ENCODE measurements around the gene FMO3.

FMO3 gene

GRCh38 chr1:171117085-171117484 lies 26.4 kb downstream of the FMO3 start:
- no peak for DNase-seq

- DNase-seq: no peak
These were observed 28.9 kb downstream of the FMO3 start for GRCh38 chr1:171119648-171120047.

- DNase-seq: no peak
These were observed 31.6 kb downstream of the FMO3 start for GRCh38 chr1:171122299-171122698.

- no peak for DNase-seq
These were observed 32.2 kb downstream of the FMO3 start for GRCh38 chr1:171122893-171123292.

DNA sequence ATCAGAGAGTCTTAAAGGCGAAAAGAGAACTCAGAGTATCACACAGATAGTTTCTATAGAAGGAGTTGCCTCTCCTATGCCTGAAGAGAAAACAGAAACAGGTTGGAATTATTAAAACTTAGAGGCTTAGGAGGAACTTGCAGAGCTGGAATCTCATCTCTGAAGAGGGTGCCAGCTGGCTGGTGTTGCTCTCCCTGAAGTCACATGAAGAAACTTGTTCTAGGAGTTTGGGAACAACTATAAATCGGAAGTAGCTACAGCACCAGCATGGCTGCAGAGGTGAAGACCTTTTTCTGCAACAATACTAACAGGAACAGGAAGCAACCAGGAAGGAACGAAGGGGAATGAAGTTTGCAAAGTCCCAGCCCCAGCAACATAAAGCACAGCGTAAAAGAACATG lies 35.8 kb downstream of the FMO3 start:
- no peak for DNase-seq

- DNase-seq: no peak
These were observed 36.4 kb downstream of the FMO3 start for GRCh38 chr1:171127099-171127498.

DNA sequence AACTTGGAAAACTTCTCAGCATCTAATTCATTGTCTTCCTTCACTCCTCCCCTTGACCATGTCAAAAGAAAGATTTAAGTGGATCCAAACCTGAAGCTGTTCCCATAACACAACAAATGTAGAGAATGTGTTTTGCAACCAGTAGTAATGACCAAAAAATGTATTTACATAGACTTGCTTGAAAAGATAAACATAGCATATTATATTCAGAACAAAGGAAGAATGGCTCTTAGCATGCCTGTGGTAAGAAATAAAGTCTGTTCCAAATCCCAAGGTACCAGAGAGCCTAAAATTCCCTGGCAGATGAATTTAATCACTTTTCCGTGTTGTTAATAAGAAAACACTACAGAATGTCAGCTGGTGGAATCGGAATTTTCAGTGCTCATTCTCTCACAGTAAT lies 36.8 kb downstream of the FMO3 start:
- DNase-seq: no peak

GRCh38 chr1:171128463-171128862 lies 37.8 kb downstream of the FMO3 start:
- DNase-seq: no peak

DNA sequence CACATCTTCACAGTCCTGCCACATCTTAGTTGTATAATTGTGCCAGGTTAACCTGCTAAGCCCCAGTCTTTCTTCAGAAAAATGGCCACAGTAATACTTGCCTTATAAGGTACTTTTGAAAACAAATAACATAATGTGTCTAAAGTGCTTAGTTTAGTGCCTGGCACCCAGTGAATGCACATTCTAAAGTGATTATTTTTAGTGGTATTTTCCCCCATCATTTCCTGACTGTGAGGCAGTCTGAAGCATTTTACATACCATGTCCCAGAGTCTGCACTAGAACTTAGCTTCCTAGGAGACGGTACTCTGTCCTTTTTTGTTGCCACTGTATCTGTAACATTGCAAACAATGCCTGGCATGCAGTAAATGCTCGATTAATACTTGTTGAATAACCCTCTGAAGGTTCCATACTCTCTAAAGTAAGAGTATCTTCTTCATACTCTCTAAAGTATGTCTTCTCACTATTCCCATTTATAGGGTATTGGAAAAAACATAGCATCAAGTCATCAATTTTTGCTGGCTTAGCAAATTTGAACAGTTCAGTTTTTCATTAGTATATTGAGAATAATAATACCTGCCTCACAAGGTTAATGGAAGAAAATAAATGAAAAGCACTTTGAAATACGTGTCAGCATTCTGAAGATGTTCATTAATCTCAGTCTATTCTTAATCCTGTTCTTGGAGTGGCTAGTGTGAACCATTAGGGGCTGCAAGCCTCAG lies 43.7 kb downstream of the FMO3 start:
- no peak for DNase-seq

GRCh38 chr1:171137580-171137979 lies 46.9 kb downstream of the FMO3 start:
- no peak for DNase-seq

GRCh38 chr1:171138980-171139379 lies 48.3 kb downstream of the FMO3 start:
- no peak for DNase-seq

DNA sequence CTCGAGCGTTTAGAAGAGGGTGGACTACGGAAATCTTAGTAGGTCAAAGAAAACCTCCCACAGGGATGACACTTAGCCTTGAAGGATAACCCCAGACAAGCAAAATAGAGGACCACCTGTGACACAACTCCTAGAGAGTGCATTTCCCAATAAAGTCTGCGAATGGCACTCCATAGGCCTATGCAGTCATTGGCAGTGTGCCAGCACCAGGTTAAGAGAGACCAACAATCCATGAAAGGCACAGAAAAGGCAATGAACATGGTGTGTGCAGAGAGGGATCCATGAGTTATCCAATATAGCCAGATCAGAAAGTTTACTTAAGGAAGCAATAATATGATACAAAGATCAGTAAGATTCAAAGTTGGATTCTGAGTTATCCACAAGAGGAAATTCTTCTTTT lies 49.2 kb downstream of the FMO3 start:
- no peak for DNase-seq

DNA sequence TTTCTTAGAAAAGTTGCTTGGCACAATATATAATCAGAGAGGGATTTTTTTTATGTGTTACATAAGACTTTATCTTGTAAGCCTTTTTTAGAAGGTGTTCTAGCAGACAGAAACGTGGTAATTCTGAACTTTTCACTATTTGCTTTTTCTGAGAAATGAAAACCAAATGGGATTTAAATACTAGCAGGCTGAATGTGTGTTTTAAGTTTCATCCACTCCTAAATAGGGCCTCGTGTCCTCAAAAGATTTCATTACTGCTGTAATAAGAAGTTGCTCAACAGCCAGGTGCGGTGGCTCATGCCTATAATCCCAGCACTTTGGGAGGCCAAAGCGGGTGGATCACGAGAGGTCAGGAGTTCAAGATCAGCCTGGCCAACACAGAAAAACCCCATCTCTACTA lies 49.7 kb downstream of the FMO3 start:
- DNase-seq: no peak

DNA sequence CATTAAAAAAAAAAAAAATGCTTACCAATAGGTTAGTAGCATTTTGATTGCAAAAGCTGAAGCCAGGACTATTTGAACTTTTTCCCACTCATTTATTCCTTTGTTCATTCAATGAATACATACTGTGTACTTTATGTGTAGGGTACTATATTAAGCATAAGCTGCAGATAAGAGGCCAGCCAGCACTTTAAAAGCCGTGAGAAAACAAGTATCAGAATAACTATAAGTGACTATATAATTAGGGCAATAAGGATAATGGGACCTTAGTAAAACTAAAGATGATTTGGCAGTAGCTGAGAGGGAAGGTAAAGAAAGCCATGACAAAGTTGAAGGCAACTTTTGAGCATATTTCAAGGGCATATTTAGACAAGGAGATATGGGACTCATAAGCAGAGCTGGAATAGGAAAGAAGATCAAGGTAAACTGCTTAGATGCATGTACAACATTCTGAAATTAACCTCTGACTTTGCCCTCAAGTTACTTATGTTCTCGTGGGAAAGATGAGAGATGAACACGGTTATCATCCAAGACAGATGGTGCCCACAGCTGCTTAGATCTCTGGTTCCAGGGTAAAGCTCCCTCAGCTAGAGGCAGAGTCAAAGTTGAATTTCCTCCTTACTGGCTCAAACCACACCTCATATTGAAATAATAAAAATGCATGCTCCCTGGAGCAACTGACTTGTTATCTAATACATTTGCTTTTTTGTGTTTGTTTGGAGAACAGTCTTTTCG lies 50.4 kb downstream of the FMO3 start:
- DNase-seq: no peak

DNA sequence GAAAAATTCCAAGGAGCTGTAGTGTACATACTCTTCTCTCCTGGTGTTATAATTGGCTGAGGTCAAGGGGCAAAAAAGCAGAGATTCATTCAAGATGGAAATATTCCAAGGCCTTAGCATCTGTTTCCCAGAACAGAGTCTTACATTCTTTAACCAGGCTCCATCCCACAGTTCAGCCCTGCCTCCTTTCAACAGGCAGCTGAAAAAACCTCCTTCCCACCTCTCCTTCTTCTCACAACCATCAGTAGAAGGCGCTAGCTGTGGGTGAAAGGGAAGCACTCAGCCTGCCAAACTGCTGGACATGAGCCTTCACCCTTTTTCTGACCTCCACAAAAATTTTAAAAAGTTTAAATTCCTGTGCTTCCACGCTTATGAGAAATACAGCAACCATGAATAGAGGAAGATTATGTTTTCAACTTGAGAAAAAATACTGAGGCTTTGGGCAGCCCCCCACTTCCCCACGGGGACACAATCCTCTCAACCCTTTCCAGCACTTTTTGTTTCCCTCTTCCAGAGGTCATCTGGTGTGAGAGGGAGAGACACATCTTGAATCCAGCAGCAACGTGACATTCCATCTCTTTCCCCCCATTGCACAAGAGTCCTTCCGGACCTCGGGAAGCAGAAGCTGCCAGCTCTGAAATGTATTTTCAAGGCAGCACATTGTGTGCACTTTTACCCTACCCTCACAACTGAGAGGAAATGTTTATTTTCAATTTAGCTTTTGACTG lies 51.1 kb downstream of the FMO3 start:
- no peak for DNase-seq

DNA sequence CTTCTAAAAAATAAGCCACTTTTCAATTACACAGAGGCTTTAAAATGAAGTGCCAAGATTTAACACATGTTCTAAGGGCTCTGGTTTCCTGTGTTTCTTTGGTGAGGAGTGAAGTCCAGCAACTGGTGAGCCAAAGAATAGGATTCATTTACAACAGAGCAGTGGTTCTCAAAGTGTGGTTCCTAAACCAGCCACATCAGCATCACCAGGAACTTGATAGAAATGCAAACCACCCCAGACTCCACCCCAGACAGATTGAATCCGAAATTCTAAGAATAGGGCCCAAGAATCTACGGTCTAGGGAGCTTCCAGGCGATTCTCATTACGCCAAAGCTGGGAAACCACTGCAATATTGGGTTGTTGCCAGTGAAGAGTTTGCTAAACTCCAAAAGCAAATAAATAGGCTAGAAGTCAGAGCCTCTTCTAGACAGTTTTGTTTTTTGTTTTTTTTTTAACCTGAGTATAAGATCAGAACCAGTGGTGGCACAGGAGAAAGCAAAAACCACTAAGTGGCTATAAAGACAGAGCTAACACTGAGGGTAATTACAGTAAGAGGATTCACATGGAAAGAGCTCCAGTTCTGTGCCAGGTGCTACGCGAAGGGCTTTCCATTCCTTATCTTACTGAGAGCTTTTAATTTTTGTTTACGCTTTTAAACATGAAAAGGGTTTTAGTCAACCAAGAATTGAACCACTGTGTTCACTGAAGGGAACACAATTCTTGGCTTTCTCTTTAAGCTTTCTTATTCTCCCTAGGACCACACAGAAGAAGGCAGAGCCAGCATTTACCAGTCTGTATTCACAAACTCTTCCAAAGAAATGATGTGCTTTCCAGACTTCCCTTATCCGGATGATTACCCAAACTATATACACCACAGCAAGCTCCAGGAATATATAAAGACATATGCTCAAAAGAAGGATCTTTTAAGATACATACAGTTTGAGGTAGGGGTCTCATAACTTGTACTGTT lies 52.0 kb downstream of the FMO3 start:
- no peak for DNase-seq

GRCh38 chr1:171150156-171150555 lies 59.5 kb downstream of the FMO3 start:
- no peak for DNase-seq

GRCh38 chr1:171152549-171152948 lies 61.8 kb downstream of the FMO3 start:
- DNase-seq: no peak

DNA sequence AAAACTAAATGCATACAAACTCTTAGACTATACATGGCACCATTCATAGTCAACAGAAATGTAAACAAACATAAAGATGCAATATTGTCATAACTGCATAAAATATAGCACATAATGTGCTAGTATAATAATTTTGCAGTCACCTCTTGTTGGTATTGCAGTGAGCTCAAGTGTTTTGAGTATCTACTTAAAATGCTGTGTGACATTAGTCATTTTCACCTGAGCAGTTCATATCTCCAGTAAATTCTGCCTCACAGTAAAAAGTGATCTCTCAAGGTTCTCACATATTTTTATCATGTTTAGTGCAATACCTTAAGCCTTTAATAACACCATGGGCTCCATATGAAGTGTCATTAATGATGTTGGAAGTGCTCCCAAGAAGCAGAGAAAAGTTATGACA lies 64.8 kb downstream of the FMO3 start:
- DNase-seq: no peak

DNA sequence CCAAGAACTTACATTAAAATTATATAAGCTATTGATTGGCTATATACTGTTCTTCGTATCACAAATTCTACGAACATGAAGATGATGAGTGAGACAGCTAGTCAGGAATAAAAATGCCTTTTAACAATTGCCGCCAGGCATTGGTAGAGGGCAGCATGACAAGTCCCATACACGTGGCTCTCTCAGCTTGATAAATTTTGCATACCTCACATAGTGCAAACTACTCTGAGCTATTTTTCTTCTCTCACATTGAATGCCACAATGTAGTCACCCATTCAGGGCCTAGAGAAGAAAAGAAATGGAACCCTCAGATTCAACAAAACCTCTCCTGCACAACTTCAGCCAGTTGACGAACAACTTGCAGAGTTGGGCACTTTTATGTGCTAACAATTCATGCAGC lies 67.4 kb downstream of the FMO3 start:
- DNase-seq: no peak

DNA sequence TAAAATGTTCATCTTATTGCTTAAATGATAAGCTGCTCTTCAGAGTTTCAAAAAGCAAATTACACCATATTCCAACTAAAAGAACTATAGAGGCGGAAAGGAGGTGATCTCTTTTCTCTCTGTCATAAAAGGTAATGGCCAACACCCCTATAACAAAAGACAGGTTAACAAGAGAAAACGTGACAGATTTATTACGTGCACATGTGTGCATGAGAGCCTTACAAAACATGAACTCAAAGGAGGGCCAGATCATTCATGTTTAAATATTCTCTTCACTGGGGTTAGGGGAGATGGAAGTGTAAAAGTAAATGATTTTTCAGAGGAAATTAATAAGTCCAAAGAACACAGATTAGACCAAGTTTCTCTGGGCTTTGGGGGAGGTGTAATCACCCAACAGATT lies 67.8 kb downstream of the FMO3 start:
- DNase-seq: no peak

DNA sequence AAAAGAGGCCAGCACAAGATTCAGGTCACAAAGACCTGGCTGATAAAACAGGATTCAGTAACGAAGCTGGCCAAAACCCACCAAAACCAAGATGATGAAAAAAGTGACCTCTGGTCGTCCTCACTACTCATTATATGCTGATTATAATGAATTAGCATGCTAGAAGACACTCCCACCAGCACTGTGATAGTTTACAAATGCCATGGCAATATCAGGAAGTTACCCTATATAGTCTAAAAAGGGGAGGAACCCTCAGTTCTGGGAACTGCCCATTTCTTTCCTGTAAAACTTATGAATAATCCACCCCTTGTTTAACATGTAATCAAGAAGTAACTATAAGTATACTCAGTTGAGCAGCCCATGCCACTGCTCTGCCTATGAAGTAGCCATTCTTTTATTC lies 68.4 kb downstream of the FMO3 start:
- no peak for DNase-seq

DNA sequence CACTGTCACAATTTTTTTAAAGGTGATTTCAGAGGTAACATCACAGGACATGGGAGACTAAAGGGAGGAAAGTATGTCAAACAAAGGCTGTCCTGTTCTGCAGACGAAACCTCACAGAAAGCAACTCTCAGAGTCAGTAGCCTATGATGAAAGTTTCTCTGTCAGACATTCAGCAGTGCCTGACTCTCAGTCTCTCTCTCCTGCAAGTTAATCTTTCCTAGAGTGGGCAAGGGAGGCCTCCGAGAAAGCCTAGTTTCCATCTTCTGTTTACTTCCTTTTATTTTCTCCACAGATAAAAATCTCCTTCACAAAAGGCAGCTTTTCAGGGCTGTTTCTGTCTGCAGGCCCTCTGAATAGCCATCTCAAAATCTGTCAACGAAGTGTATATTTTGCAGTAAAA lies 69.5 kb downstream of the FMO3 start:
- no peak for DNase-seq

Measured in stimulated activated CD4-positive, alpha-beta T cell treated with anti-CD3 and anti-CD28 coated beads, Interleukin-4, amount 100 ng/mL, for 24 hours (primary cell).